Erythroblast (primary cell): ENCODE results near the gene CLMN.

Experiments
- GATA1 ChIP-seq: IDR thresholded peaks from 2 replicates; pipeline ENCODE4 v1.6.1; 2011; ENCODE audit warnings: low read depth, mild to moderate bottlenecking, control low read depth, low read length, moderate library complexity
- POLR2A ChIP-seq: IDR thresholded peaks from 2 replicates; pipeline ENCODE4 v1.6.1; 2011; ENCODE audit warnings: mild to moderate bottlenecking, low read length

DNA sequence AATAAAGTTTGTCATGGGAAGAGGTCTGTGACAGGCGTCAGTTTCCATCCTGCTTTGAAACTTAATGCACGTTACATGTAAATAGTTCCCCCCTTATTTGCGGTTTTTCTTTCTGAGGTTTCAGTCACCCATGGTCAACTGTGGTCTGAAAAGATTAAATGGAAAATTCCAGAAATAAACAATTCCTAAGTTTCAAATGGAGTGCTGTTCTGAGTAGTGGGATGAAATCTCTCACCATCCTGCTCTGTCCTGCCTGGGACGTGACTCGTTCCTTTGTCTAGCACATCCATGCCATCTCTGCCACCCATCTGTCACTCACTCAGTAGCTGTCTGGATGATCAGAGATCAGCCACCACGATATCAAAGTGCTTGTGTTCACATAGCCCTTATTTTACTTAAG lies 111.1 kb downstream of the CLMN start:
- TF ChIP-seq POLR2A (no peak), GATA1 (no peak)
